HG03558 (cell line): ENCODE results near the gene NPTN.
"Not testable (repeated sequence)": the region's sequence is repeated elsewhere in the genome, so short reads cannot be mapped to it uniquely, and the experiment has no call there.

Source experiments
- ATAC-seq: cut with Tn5 transposase; IDR thresholded peaks from one replicate; pipeline ENCODE4 v1.9.1; 2021; ENCODE audit warnings: moderate number of reproducible peaks; ENCODE audit not compliant: unreplicated experiment; ENCODE audit errors: extremely low read depth

Gene NPTN

DNA sequence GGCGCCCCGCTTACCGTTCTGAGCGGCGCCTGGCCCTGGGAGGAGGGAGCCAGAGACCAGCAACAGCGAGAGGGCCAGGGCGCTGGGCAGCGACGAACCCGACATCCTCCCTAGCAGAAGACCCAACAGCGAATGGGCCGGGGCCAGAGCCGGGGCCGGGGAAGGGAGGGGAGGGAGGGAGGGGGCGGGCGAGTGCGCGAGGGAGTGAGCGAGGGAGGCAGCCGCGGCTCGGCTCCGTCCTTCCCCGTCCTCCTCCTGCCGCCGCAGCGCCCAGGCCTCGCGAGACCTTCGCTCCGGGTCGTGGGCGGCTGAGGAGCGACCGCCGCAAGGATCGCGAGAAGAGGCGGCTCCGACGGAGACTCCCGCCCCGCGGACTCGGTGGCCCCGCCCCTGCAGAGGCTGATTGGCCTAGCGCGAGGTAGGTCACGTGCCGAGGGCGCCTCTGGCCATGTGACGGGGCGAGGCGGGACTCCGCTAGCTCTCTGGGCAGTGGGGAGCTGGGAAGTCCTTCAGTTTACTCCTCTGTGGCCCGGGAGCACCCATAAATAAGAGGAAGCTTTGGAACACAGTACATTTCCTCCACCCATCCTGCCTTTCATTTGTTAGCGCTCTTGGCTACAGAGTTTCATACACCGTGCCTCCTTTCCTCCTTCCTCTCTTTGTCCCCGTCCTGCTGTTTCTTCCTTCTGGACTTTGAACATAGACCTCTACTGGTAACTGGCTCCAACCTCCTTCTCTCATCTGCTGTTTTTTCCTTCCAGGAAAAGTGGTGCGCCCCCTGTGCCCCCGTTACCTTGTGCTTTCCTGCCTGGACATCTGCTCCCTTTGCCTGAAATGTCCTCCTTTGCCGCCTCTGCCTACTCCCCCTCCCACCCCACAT, at the start of gene NPTN:
TSS of gene NPTN (minus strand) at position 279 of the 880 bp plus-strand sequence. CDS start at position 105, 174 bp downstream.
- ATAC-seq, result peak; percentile 58

DNA sequence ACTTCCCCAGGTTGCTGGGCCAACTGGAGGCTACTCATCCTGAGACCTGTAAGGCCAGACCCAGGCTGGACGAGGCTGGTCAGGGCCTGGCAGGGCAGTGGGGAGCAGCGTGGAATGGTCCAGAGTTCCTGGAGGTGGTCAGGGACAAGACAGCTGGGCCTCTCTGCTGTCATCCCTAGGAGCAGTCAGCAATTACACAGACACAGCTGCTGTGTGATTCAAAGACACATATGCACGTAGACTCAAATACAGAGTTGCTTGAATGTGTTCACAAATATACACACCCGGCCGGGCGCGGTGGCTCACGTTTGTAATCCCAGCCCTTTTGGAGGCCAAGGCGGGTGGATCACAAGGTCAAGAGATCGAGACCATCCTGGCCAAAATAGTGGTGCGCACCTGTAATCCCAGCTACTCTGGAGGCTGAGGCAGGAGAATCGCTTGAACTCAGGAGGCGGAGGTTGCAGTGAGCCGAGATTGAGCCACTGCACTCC, 49.5 kb upstream of the NPTN start:
- no peak for ATAC-seq

DNA sequence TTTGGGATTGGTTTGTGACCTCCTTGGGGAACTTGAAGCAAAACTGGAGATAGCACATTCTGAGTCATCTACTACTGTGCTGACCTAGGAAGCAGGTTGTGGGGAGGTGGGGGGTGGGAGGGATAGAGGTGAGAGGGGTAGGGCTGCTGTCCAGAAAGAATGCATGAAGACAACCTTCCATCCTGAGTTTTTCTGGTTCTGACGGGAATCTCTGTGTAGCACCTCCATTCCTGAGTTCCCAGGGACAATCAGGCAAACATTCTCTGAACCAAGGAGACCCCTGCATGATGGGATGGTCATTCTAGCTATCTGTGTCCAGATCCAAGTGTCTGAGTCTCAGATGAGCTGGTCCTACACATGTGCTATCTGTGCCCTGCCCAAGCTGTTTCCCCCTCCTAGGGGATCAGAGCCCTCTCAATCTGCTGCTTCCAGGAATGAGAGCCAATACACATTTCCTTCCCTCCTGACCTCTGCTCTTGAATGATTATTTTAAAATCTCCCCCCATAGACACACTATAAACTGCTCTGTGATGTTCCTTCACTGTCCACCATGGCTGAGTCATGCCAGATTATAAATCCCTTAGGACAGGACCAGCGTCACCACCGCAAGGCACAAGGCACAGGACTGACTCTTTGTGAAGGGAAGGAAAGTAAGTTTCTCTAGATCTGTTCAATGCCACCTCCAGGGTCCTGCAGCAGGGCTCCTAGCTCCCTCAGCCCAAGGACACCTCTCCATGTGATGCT, 48.8 kb upstream of the NPTN start:
- ATAC-seq, result no peak

DNA sequence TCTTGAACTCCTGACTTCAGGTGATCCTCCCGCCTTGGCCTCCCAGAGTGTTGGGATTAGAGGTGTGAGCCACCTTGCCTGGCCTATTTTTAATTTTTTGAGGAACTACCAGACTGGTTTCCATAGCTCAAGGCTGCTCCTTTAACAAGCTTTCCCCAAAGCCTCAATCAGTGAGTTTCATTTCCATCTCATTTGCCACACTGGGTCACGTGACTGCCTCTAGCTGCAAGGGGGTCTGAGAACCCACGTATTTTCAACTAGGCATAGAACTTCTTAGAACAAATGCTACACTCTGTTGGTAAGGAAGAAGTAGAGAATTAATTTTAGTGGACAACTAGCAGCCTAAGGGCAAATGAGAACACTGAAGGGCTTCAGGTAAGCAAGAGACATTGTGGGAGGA, 47.9 kb upstream of the NPTN start:
- ATAC-seq, result no peak

DNA sequence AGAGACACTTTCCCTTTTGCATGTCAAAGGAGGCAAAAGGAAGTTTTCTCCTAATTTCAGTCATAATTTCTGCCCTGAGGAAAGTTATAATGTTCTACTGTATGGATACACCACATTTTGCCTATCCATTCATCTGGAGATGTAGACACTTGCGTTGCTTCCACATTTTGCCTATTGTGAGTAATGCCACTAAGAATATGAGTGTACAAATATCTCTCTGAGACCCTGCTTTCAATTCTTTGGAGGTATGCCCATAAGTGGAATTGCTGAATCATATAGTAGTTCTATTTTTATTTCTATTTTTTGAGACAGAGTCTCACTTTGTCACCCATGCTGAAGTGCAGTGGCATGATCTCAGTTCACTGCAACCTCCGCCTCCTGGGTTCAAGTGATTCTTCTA, 47.4 kb upstream of the NPTN start:
- no peak for ATAC-seq

DNA sequence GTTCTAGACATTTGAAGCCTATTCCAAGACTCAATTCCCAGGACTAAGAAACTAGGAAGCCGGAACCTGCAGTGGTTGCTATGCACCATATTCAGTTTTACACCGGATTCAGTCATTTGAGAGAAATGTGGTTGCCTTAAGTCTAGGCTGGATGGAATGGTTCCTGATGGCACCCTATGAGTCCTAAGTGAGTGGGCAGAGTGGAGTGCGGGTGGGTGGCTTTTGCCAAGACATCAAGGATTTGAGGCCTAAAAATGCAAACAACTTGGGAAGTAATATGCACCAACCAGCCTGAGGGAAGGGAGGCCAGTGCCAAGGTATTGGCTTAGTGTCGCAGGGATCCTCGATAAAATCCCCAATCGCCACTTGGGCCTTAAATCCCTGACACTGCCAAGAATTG, 46.8 kb upstream of the NPTN start:
- no peak for ATAC-seq

DNA sequence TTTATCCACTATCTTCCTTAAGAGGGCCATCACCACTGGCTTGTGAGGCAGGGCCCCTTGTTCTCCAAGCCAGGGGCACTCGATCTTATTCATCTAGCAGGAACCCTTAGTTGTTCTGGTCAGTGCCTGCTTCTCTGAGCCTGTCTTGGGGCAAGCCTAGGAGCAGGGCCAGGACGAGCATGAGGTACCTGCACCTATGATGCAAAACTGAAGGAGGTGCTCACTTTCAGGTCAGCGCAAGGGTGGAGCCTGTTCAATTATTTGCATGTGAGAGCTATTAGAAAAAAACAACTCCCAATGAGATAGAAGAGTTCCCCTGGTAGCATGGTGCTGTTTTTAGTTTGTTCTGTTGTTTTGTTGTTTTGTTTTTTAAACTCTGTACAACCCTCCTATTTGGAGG, 46.0 kb upstream of the NPTN start:
- ATAC-seq, result no peak

DNA sequence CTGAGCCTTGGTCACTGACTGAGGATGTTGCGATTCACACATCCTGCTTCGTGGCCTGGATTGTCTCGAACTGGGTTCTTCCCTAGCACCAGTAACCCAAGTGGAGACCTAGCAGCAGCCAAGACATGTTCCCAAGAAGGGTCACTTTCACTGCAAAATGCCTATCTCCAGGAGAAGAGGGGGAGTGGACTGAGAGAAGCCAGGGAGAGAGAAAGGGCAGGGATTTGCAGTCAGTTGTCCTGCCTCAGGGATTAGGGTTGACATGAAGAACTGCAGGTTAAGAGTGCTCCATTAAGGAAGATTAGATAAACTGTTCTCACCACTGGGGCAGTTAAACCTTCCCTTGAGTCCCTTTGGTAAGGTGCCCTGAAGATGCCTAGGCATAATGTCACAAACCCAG, 45.3 kb upstream of the NPTN start:
- ATAC-seq, result no peak

DNA sequence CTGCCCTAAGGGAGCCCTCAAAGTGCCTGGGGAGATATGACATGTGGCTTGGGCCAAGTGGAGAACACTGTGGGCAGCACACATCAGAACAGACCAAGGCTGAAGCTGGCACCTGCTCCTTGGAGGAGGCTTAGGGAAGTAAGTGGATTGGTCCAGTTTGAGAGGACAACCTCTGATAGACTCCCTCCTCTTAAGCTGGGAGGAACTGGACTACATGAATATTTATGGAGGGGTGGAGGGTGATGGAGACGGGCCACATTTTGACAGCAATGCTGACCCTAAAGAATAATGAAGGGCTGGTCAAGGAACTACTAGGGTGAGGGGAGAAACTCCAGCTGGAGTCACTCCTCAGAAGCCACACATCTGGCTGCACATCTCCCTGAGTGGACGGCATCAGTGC, 44.5 kb upstream of the NPTN start:
- ATAC-seq, result no peak

DNA sequence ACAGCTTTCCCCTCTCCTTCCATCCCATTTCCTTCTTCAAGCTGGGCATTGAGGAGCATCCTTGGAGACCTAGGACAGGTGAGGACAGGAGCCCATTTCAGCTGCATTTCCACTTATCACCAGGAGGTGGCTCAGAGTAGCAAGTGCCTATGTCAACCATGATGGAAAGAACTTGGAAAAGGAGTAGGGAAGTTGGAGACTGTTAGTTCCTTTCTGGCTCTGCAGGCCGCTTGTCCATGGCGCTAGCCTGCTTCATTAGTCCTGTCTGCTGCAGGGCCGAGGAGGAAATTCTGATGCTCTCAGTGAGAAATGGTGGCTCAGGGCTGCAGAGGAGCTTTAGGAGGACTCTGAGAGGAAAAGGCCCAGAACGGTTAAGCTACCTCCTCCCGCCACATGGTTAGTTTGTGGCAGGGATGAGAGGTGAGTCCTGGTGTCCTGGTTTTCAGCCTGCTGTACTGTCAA, 44.0 kb upstream of the NPTN start:
- ATAC-seq, result no peak

DNA sequence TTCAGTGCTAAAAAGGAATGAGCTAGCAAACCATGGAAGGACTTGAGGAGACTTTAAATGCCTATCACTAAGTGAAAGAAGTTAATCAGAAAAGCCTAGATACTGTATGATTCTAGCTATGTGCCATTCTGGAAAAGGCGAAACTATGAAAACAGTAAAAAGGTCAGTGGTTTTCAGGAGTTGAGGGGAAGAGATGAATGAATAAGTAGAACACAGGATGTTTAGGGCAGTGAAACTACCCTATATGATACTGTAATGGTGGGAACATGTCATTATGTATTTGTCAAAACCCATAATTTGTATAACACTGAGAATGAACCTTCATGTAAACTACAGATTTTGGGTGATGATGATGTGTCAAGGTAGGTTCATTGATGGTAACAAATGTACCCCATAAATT, 41.4 kb upstream of the NPTN start:
- no peak for ATAC-seq

DNA sequence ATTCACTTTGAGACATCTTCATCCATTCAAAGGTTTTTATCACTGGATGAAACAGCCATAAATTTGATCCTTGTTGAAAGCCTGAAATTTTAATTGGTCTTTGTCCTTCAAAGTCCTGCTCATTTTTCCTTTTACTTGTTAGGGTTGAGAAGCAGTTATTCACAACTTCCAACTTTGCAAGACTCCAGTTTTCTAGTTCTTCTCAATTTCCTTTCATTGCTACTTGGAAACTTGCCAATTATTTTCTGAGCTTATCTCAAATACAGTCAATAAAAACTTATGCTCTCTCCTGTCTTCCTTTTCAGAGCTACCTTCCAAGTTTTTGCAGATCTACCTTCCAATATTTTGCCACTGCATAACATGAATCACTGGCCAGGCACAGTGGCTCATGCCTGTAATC, 27.3 kb upstream of the NPTN start:
- no peak for ATAC-seq

DNA sequence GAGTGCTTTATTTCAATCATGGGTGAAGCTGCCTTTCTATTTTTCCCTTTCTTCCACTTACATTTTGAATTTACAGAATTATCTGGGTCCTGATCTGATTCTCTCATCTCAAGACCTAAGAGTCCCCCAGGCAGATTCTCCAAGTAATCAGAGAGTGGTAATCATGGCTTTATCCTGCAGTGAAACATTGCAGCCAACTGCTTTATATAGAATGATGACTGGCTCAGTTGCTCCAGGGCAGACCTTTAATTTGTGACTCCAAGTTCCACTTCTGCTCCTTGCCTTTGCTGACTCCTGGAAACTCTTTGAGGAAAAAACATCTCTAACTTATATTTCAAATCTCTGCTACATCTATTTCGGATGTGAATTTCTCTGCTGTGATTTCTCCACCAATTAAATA, 25.5 kb upstream of the NPTN start:
- no peak for ATAC-seq

DNA sequence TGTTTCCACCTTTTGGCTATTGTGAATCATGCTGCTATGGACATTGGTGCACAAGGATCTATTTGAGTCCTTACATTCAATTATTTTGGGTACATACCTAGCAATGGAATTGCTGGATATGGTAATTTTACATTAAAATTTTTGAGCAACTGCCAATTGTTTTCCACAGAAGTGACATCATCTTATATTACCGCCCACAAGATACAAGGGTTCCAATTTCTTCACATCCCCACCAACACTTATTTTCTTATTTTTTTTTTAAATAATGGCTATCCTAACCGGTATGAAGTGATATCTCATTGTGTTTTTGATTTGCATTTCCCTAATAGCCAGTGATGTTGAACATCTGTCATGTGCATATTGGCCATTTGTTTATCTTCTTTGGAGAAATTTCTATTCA, 22.5 kb upstream of the NPTN start:
- ATAC-seq, result no peak

DNA sequence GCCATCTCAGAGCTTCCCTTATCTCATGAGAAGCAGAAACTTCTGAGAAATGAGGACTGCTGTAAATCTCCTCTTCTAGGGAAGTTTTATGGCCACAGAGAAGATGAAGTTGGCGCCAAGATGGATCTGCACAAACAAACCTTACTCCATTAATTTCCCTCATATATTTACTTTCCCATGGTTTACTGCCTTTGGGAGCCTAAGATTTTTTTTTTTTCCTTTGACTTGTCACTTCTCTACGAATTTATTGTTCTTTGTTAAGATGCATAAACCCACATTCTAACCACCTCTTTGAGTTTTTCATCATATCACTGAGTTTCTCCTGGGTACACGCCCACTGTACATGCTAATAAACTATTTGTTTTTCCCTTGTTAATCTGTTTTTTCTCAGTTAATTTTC, 21.5 kb upstream of the NPTN start:
- ATAC-seq, result no peak

DNA sequence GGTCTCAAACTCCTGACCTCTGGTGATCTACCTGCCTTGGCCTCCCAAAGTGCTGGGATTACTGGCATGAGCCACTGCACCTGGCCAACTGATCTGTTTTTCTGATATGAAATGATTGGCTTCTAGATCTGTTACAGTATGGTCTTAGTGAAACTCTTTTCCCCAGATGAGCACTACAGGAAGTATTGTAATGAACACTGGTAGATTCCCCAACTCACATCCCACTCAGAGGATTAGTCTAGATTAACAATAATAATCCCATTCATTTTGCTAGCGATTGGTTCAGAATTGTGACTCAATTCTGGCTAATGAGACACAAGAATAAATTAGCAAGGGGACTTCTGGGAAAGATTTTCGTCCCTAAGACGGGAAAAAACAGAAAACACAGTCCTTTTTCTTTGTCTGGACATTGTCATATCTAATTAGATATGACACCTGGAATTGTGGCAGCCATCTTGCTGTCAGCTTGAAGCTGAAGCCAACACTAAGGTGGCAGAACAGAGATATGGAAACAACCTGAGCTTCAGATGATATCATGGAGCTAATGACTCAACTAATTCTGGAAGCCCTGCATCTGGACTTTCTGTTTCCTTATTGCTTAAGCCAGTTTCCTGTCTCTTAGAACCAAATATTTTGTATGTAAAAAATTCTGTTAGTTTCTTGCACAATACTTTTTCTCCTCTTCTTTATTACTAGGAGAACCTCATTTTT, 17.4 kb upstream of the NPTN start:
- ATAC-seq, result no peak

DNA sequence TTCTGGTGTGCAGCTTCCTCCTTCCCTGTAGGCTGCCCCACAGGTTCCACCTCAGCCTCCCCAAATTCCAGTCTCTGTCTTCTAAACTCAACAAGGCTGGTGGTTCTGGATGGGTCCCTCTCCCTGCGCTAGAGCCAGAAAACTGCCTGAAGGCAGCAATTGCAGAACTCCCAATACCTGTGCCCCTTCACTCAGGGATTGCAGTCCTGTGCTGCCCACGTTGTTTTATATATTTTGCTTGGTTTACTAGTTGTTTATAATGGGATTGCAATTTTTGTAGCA, 14.8 kb upstream of the NPTN start:
- ATAC-seq, result no peak

DNA sequence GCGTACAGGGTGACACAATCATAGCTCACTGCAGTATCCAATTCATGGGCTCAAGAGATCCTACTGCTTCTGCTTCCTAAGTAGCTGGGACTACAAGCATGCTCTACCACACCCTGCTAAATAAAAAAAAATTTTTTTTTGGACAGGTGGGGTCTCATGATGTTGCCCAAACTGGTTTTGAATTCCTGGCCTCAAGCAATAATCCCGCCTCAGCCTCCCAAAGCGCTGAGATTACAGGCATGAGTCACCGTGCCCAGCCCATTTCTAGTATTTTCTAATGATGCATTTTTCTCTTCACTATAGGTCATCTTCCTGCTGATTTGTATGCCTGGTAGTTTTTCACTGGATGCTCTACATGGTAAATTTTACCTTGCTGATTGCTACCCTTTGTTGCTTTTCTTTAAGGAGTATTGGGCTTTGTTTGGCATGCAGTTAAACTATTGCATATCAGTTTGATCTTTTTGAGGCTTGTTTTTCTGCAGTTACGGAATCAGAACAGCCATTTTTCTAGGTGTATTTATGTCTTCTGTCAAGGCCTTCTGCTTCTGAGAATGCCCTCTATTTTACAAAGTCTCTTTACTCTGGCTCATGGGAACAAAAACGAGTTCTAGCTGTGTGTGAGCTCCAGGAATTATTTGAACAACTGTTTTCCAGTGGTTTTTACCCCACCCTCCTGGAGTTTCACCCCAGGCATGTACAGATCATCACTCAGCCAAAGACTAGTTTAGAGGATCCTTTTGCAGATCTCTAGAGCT, 14.2 kb upstream of the NPTN start:
- ATAC-seq, result no peak

DNA sequence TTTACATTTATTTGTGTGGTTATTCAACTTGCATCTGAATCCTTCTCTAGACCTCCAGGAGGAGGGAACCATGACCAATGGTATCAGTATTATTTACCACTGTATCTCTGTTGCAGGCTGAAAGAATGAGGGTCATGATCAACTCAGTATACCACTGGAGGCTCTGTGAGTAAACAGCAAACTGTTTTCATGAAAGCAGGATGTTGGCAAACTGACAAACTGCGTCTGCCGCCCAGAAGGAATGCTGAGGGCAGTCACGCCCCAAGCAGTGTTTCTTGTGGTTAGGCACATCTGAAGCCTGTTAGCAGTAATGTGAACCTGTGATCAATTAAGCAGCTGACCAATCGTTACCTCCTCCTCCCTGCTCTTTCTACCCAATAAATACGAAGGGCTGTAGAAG, 6.3 kb upstream of the NPTN start:
- ATAC-seq, result not testable (repeated sequence)

DNA sequence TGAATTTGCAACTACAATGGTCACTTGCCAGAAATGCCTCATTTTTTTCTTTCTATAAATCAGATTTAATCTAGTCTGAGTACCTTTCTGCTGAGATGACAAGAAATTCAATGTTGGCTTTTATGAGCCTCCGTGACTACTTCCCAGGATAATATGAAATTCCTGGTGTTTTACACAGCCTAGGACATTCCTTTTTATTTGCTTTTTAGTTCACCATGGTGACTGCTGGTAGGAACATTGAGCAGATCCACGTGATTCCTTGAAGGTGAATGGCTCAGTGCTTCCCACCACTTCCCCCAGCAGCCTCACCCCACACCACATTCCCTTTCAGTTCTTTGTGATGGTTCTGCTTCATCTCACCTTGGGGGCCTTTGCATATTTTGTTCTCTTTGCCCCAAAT, 4.3 kb upstream of the NPTN start:
- no peak for ATAC-seq
